ENCODE measurements around the gene HPSE2. TPM values are rescaled to one million over a fixed set of nuclear protein-coding genes. Genes with fewer than 3 reads are reported as not detected.

Gene HPSE2
- total RNA-seq, 4 donors from 2014 or later, result 1.1 TPM; not detected in 3

DNA sequence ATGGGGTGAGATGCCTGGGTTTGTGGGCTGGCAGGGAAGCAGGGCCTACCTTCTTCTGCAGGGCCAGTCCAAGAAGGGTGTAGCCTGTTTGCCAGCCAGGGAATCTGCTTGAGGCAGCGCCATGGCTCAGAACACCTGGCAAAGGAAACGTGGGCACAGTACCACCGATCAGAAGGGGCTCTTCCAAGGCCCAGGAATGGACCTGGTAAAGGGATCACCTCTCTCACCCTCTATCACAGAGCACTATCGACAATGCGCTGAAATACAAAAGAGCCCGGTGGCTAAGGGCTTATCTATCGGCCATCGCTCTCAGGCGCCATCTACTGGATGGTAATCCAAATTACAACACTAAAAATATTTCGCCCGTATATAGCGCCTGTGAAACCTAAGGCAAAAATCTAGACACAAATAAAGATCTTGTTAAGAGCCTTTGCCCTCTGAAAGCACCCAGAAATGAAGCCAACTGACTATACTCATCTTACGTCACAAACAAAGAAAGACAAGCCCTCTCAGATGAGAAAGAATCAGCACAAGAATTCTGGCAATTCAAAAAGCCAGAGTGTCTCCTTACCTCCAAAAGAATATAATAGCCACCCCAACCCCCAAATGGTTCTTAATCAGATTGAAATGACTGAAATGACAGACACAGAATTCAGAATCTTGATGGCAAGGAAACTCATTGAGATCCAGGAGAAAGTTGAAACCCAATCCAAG is 571.2 kb downstream of the HPSE2 start:
- intact Hi-C loops (cut with DNase I; ENCODE audit: low total_unique reads), result loop anchor here (1.0 kb wide), 1 partner anchor 197 kb away; no protein-coding TSS in a partner anchor
- Histone ChIP-seq H3K27me3 (no peaks in the 10 kb centered on the region), H3K27ac (no peak overlapping the region), H3K4me1 (no peaks in the 10 kb centered on the region), H3K9me3 (no peaks in the 10 kb centered on the region), H3K4me3 (no peak overlapping the region), H3K36me3 (no peaks in the 10 kb centered on the region)
- ATAC-seq (no peak), DNase-seq (peak in 1 of 2 donors; percentile 11)
- in situ Hi-C loops (cut with MboI; ENCODE audit: low sequenced_read_pairs in 4 of 4), result loop anchor here (5.0 to 10.0 kb wide), 3 partner anchors 190 to 197 kb away; no protein-coding TSS in a partner anchor
- TF ChIP-seq, protein P1, sequence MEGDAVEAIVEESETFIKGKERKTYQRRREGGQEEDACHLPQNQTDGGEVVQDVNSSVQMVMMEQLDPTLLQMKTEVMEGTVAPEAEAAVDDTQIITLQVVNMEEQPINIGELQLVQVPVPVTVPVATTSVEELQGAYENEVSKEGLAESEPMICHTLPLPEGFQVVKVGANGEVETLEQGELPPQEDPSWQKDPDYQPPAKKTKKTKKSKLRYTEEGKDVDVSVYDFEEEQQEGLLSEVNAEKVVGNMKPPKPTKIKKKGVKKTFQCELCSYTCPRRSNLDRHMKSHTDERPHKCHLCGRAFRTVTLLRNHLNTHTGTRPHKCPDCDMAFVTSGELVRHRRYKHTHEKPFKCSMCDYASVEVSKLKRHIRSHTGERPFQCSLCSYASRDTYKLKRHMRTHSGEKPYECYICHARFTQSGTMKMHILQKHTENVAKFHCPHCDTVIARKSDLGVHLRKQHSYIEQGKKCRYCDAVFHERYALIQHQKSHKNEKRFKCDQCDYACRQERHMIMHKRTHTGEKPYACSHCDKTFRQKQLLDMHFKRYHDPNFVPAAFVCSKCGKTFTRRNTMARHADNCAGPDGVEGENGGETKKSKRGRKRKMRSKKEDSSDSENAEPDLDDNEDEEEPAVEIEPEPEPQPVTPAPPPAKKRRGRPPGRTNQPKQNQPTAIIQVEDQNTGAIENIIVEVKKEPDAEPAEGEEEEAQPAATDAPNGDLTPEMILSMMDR (IDR thresholded peaks at IDR 0.05 in 4 of 5, conservative IDR thresholded peaks at IDR 0.05 in 1 of 5), result peak; percentile 25 to 65 (median 60)
- no peak for TF ChIP-seq POLR2A (IDR thresholded peaks at IDR 0.05)

DNA sequence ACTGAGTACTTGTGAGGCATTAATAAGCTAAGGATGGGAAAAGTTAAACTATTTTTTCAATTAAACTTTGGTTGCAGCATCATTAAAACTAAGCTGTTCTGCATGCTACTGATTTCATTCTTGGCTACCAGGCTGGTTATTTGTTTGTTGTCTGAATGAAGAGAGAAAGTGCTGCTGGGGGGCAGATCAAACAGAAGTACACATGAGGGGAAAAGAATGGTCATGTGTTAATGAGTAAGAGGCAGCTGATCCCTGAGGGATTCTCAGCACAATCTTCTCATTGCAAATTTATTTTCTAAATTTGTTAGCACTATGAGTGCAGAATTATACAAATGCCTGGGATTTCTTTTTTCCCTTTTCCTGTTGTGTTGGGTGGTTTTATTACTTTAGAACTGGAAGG is 575.7 kb downstream of the HPSE2 start:
- in situ Hi-C loops (cut with MboI; ENCODE audit: low sequenced_read_pairs in 4 of 4), result loop anchor here in 3 of 4 donors (5.0 to 10.0 kb wide), 2 partner anchors 185 to 193 kb away; no protein-coding TSS in a partner anchor
- DNase-seq (no peak), ATAC-seq (no peak)
- intact Hi-C loops (cut with DNase I; ENCODE audit: low total_unique reads), result no loop called here
- H3K4me3 ChIP-seq, result no peak overlapping the region
- H3K27me3 ChIP-seq, result no peaks in the 10 kb centered on the region
- H3K4me1 ChIP-seq, result no peaks in the 10 kb centered on the region
- H3K27ac ChIP-seq, result no peak overlapping the region
- H3K36me3 ChIP-seq, result no peaks in the 10 kb centered on the region
- TF ChIP-seq POLR2A (IDR thresholded peaks at IDR 0.05), result no peak
- TF ChIP-seq, protein P1 (IDR thresholded peaks at IDR 0.05 in 4 of 5, conservative IDR thresholded peaks at IDR 0.05 in 1 of 5), result no peak
- H3K9me3 ChIP-seq, result no peaks in the 10 kb centered on the region

DNA sequence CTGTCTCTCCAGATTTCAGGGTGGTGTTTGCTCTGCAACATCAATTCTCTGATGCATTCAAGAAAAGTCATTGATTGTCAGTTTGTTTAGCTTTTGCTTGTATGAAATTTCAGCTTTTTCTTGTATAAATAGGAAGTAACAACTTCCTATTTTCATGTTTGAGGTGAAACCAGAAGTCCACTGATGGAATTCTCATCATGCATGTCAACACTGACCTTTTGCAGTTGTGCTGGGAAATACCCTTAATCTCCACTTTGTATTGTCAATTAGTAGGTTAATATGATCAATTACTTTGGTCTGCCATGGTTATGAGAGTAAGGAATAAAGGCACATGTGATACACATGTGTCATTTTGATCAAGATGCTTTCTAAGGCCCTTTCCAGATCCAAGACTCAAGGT is 580.2 kb downstream of the HPSE2 start:
- no peak for DNase-seq
- H3K27me3 ChIP-seq, result no peaks in the 10 kb centered on the region
- H3K4me3 ChIP-seq, result no peak overlapping the region
- no peaks in the 10 kb centered on the region for H3K36me3 ChIP-seq
- TF ChIP-seq POLR2A (IDR thresholded peaks at IDR 0.05), result no peak
- TF ChIP-seq, protein P1 (IDR thresholded peaks at IDR 0.05 in 4 of 5, conservative IDR thresholded peaks at IDR 0.05 in 1 of 5), result no peak
- no peak overlapping the region for H3K27ac ChIP-seq
- no peaks in the 10 kb centered on the region for H3K4me1 ChIP-seq
- intact Hi-C loops (cut with DNase I; ENCODE audit: low total_unique reads) (no loop called here), in situ Hi-C loops (cut with MboI; ENCODE audit: low sequenced_read_pairs in 4 of 4) (no loop called here)
- H3K9me3 ChIP-seq, result no peaks in the 10 kb centered on the region
- no peak for ATAC-seq

DNA sequence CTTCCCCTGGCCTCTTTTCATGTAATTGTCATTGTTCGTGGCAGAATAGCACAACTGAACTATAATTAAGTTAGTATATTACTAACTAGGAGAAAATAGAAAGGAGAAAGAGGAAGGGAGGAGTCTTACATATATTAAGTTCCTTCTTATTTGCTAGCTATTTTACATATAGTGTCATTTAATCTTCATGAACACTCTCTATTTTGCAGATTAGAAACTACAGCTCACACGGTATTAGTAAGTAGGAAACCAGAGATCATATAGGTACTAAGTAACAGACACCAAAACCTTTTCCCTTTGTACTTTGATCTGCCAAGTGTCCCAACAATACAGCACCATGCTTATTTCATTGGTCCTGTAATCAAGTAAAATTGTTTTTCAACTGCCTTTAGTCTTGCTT is 586.5 kb downstream of the HPSE2 start:
- H3K27ac ChIP-seq, result no peak overlapping the region
- no peaks in the 10 kb centered on the region for H3K36me3 ChIP-seq
- H3K4me3 ChIP-seq, result no peak overlapping the region
- intact Hi-C loops (cut with DNase I; ENCODE audit: low total_unique reads) (no loop called here), in situ Hi-C loops (cut with MboI; ENCODE audit: low sequenced_read_pairs in 4 of 4) (no loop called here)
- no peaks in the 10 kb centered on the region for H3K9me3 ChIP-seq
- no peaks in the 10 kb centered on the region for H3K27me3 ChIP-seq
- TF ChIP-seq, protein P1 (IDR thresholded peaks at IDR 0.05 in 4 of 5, conservative IDR thresholded peaks at IDR 0.05 in 1 of 5), result no peak
- TF ChIP-seq POLR2A (IDR thresholded peaks at IDR 0.05), result no peak
- no peak for DNase-seq
- H3K4me1 ChIP-seq, result no peaks in the 10 kb centered on the region
- no peak for ATAC-seq

All from gastrocnemius medialis (tissue), 4 donors.